Measurements from ENCODE around the gene CPNE7. TPM values are rescaled to one million over a fixed set of nuclear protein-coding genes. Genes with fewer than 3 reads are reported as not detected.

The CPNE7 gene
- total and polyA plus RNA-seq, 9 of the 15 experiments (the other 6 are each of a cell fraction or from before 2014, with no cell fraction given) = 0.30 to 73.4 (median 32.7) TPM

GRCh38 chr16:89560378-89561141 lies 15.0 kb upstream of the CPNE7 start, which contains the start of gene RPL13 (continued):
- TF ChIP-seq ZNF407 (IDR thresholded peaks at IDR 0.05; ENCODE audit: low read depth) = no peak; the same call in 1 of the 2 replicates
- TF ChIP-seq NR2C1 (IDR thresholded peaks at IDR 0.05) = no peak
- TF ChIP-seq NR2C1 (tag; IDR thresholded peaks at IDR 0.05) = no peak
- TF ChIP-seq SRSF3 (IDR thresholded peaks at IDR 0.05; ENCODE audit: insufficient read depth, low read length) = peak; percentile 75; the same call in 1 of the 2 replicates
- TF ChIP-seq POLR3G (IDR thresholded peaks at IDR 0.05; ENCODE audit: extremely low read depth, insufficient read length, insufficient replicate concordance) = no peak
- peak; percentile 83 for TF ChIP-seq GTF2A2 (tag; IDR thresholded peaks at IDR 0.05)
- TF ChIP-seq MAFK (IDR thresholded peaks at IDR 0.05; ENCODE audit: low read length) = no peak
- no peak for TF ChIP-seq ZNF347 (CRISPR knock-in tag; IDR thresholded peaks at IDR 0.05; ENCODE audit: low read depth)
- TF ChIP-seq RNF2 (IDR thresholded peaks at IDR 0.05) = peak; percentile 74; the same call in 1 of the 2 replicates
- no peak for TF ChIP-seq LEF1 (IDR thresholded peaks at IDR 0.05)
- no peak for TF ChIP-seq ZBTB5 (IDR thresholded peaks at IDR 0.05)
- peak; percentile 12; the same call in 1 of the 2 replicates for TF ChIP-seq ETV5 (CRISPR knock-in tag; IDR thresholded peaks at IDR 0.05; ENCODE audit: low read depth)
- no peak for TF ChIP-seq HOXB6 (CRISPR knock-in tag; IDR thresholded peaks at IDR 0.05; ENCODE audit: borderline replicate concordance)
- TF ChIP-seq ZNF766 (CRISPR knock-in tag; conservative IDR thresholded peaks at IDR 0.05) = peak; percentile 66; the same call in 1 of the 2 replicates
- no peak for TF ChIP-seq ATF3 (IDR thresholded peaks at IDR 0.05)
- peak; percentile 73 for TF ChIP-seq ATF3 (CRISPR knock-in tag; conservative IDR thresholded peaks at IDR 0.05)
- TF ChIP-seq MCM7 (IDR thresholded peaks at IDR 0.05) = no peak
- TF ChIP-seq PURB (CRISPR knock-in tag; IDR thresholded peaks at IDR 0.05; ENCODE audit: low read depth) = no peak
- no peak for TF ChIP-seq MIER1 (IDR thresholded peaks at IDR 0.05; ENCODE audit: low read depth)

Data from K562 (cell line).